ENCODE results near the gene SLC37A4. TPM values are rescaled to one million over a fixed set of nuclear protein-coding genes. Genes with fewer than 3 reads are reported as not detected.
A peak's percentile ranks its signal among the peaks of the same experiment; 100 is the strongest.

The SLC37A4 gene
- total and polyA plus RNA-seq, 10 of the 15 experiments (the other 5 are each of a cell fraction or from before 2014, with no cell fraction given), result 11.6 to 29.7 (median 20.4) TPM

DNA sequence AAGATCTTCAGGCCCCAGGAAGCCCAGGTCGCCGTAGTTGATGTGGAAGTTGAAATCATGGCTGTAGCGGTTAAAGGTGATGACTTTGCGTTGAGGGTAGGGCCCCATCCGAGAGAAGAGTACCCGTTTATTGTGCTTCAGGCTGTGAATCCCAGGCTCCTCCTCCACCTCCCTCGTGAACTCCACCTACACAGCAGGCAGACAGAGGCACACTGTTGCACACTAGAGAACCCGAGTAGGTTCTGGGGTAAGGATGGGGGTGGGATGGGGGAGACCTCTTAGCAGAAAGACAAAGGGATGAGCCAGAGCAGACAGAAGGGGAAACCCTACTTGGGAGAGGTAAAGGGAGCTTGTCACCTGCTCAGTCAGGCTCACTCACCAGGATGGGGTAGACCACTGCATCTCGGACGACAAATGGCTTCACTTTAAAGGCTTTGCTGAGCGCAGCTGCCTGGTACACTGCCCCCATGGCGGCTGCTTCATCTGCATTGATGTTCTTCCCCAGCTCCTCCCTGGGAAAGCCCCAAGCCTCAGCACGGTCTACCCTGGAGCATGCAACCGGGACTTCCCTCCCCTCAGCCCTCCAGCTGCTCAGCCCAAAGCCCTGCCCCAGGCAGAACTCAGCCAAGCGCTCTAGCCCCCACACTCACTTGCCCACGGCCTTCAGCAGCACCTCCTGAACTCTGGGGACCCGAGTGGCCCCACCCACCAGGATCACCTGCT lies 20.9 kb upstream of the SLC37A4 start (continued):
- TF ChIP-seq, protein P1, sequence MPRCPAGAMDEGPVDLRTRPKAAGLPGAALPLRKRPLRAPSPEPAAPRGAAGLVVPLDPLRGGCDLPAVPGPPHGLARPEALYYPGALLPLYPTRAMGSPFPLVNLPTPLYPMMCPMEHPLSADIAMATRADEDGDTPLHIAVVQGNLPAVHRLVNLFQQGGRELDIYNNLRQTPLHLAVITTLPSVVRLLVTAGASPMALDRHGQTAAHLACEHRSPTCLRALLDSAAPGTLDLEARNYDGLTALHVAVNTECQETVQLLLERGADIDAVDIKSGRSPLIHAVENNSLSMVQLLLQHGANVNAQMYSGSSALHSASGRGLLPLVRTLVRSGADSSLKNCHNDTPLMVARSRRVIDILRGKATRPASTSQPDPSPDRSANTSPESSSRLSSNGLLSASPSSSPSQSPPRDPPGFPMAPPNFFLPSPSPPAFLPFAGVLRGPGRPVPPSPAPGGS (IDR thresholded peaks at IDR 0.05; ENCODE audit: borderline replicate concordance, insufficient read depth, low read depth, low read length, poor library complexity, severe bottlenecking), result peak; percentile 41
- no peak for TF ChIP-seq NR2C1 (IDR thresholded peaks at IDR 0.05)
- no peak for TF ChIP-seq SMARCA5 (IDR thresholded peaks at IDR 0.05)
- TF ChIP-seq MTA2 (IDR thresholded peaks at IDR 0.05; ENCODE audit: low read depth), result 0 out of 2 replicates have a peak, but pooled peaks have one; percentile 27
- TF ChIP-seq, protein P2, sequence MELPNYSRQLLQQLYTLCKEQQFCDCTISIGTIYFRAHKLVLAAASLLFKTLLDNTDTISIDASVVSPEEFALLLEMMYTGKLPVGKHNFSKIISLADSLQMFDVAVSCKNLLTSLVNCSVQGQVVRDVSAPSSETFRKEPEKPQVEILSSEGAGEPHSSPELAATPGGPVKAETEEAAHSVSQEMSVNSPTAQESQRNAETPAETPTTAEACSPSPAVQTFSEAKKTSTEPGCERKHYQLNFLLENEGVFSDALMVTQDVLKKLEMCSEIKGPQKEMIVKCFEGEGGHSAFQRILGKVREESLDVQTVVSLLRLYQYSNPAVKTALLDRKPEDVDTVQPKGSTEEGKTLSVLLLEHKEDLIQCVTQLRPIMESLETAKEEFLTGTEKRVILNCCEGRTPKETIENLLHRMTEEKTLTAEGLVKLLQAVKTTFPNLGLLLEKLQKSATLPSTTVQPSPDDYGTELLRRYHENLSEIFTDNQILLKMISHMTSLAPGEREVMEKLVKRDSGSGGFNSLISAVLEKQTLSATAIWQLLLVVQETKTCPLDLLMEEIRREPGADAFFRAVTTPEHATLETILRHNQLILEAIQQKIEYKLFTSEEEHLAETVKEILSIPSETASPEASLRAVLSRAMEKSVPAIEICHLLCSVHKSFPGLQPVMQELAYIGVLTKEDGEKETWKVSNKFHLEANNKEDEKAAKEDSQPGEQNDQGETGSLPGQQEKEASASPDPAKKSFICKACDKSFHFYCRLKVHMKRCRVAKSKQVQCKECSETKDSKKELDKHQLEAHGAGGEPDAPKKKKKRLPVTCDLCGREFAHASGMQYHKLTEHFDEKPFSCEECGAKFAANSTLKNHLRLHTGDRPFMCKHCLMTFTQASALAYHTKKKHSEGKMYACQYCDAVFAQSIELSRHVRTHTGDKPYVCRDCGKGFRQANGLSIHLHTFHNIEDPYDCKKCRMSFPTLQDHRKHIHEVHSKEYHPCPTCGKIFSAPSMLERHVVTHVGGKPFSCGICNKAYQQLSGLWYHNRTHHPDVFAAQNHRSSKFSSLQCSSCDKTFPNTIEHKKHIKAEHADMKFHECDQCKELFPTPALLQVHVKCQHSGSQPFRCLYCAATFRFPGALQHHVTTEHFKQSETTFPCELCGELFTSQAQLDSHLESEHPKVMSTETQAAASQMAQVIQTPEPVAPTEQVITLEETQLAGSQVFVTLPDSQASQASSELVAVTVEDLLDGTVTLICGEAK (IDR thresholded peaks at IDR 0.05; ENCODE audit: borderline replicate concordance), result no peak
- TF ChIP-seq ZNF24 (IDR thresholded peaks at IDR 0.05), result no peak
- TF ChIP-seq STAT3 (IDR thresholded peaks at IDR 0.05; ENCODE audit: low read depth, low read length), result no peak
- TF ChIP-seq ZNF622 (IDR thresholded peaks at IDR 0.05), result no peak
- TF ChIP-seq CREB1 (IDR thresholded peaks at IDR 0.05; ENCODE audit: low read depth), result 0 out of 2 replicates have a peak, but pooled peaks have one; percentile 30
- TF ChIP-seq, protein P3, sequence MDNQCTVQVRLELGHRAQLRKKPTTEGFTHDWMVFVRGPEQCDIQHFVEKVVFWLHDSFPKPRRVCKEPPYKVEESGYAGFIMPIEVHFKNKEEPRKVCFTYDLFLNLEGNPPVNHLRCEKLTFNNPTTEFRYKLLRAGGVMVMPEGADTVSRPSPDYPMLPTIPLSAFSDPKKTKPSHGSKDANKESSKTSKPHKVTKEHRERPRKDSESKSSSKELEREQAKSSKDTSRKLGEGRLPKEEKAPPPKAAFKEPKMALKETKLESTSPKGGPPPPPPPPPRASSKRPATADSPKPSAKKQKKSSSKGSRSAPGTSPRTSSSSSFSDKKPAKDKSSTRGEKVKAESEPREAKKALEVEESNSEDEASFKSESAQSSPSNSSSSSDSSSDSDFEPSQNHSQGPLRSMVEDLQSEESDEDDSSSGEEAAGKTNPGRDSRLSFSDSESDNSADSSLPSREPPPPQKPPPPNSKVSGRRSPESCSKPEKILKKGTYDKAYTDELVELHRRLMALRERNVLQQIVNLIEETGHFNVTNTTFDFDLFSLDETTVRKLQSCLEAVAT (IDR thresholded peaks at IDR 0.05), result peak; percentile 43; the same call in 1 of the 2 replicates
- peak; percentile 35 to 63; a peak in 3 of 4 replicates for TF ChIP-seq IKZF2 (IDR thresholded peaks at IDR 0.05)
- peak; percentile 58 to 83; a peak in 3 of 4 replicates for TF ChIP-seq BHLHE40 (IDR thresholded peaks at IDR 0.05; ENCODE audit: borderline replicate concordance in 1 of 2, low read depth in 2 of 2, low read length in 1 of 2)
- no peak for TF ChIP-seq TCF3 (IDR thresholded peaks at IDR 0.05; ENCODE audit: borderline replicate concordance, insufficient read depth, low read depth, low read length)
- TF ChIP-seq KLF5 (IDR thresholded peaks at IDR 0.05; ENCODE audit: partially characterized antibody), result no peak
